Neural cell (in vitro differentiated cells): ENCODE results near the gene VPS26C. TPM values are rescaled to one million over a fixed set of nuclear protein-coding genes. Genes with fewer than 3 reads are reported as not detected.

Experiments
- H2AFZ ChIP-seq: fragments of 200-600, 300-800 bp; sonication (generic), shearing (Covaris generic); 2 replicates; pipeline ENCODE4 v1.6.0; 2014; ENCODE audit warnings: low read depth, mild to moderate bottlenecking, antibody characterized with exemption, low read length, moderate library complexity
- H3F3A ChIP-seq: fragments of 200-600 bp; shearing (Covaris generic); 2 replicates; pipeline ENCODE4 v1.6.1; 2016; ENCODE audit warnings: mild to moderate bottlenecking, moderate library complexity, mixed read lengths, antibody characterized with exemption, low read length; ENCODE audit not compliant: insufficient read depth, poor library complexity, severe bottlenecking
- H3K27ac ChIP-seq: fragments of 200-600, 300-800 bp; sonication (generic), shearing (Covaris generic); 2 replicates; pipeline ENCODE4 v1.5.1; 2014; ENCODE audit warnings: mild to moderate bottlenecking, low read length, moderate library complexity
- H3K27me3 ChIP-seq: fragments of 300-800, 200-600 bp; sonication (generic), shearing (Covaris generic); 2 replicates; pipeline ENCODE4 v1.6.0; 2014; ENCODE audit warnings: mild to moderate bottlenecking, low read depth, low read length, moderate library complexity; ENCODE audit not compliant: insufficient read depth
- H3K36me3 ChIP-seq: fragments of 300-800, 200-600 bp; sonication (generic), shearing (Covaris generic); 2 replicates; pipeline ENCODE4 v1.5.1; 2014; ENCODE audit warnings: mild to moderate bottlenecking, antibody characterized with exemption, low read length, moderate library complexity; ENCODE audit not compliant: insufficient read depth
- H3K4me2 ChIP-seq: fragments of 300-800, 200-600 bp; sonication (generic), shearing (Covaris generic); 2 replicates; pipeline ENCODE4 v1.6.0; 2014; ENCODE audit warnings: mild to moderate bottlenecking, low read length
- H3K4me3 ChIP-seq: fragments of 300-800, 200-600 bp; sonication (generic), shearing (Covaris generic); 2 replicates; pipeline ENCODE4 v1.5.1; 2014; ENCODE audit warnings: mild to moderate bottlenecking, low read length, moderate library complexity
- H3K79me2 ChIP-seq: fragments of 200-600 bp; shearing (Covaris generic); replicated peaks from 2 replicates; pipeline ENCODE4 v1.6.0; 2014; ENCODE audit warnings: mild to moderate bottlenecking, low read length, moderate library complexity; ENCODE audit not compliant: insufficient read depth
- H3K9ac ChIP-seq: fragments of 300-800, 200-600 bp; sonication (generic), shearing (Covaris generic); 2 replicates; pipeline ENCODE4 v1.6.1; 2016; ENCODE audit warnings: mild to moderate bottlenecking, low read length, mixed read lengths
- H3K9me2 ChIP-seq: fragments of 200-600 bp; shearing (Covaris generic); 2 replicates; pipeline ENCODE4 v1.6.1; 2016; ENCODE audit warnings: mild to moderate bottlenecking, low read length, mixed read lengths; ENCODE audit not compliant: insufficient read depth
- H3K9me3 ChIP-seq: fragments of 200-600, 300-800 bp; sonication (generic), shearing (Covaris generic); 2 replicates; pipeline ENCODE4 v1.6.1; 2016; ENCODE audit warnings: mild to moderate bottlenecking, mixed run types, low read length, moderate library complexity, mixed read lengths
- H4K20me1 ChIP-seq: fragments of 200-600 bp; shearing (Covaris generic); 2 replicates; pipeline ENCODE4 v1.6.1; 2016; ENCODE audit warnings: mild to moderate bottlenecking, mixed run types; ENCODE audit not compliant: insufficient read depth
- EZH2 ChIP-seq: fragments of 200-600, 300-800 bp; shearing (Covaris generic), sonication (generic); IDR thresholded peaks from 2 replicates; pipeline ENCODE4 v1.6.1; 2014; ENCODE audit warnings: antibody characterized with exemption, low read length, borderline replicate concordance, mild to moderate bottlenecking; ENCODE audit not compliant: insufficient read depth, poor library complexity, severe bottlenecking
- MXI1 ChIP-seq: fragments of 450-650 bp; conservative IDR thresholded peaks from 2 replicates; pipeline ENCODE4 v1.6.1; 2014; ENCODE audit warnings: antibody characterized with exemption, mild to moderate bottlenecking; ENCODE audit not compliant: poor library complexity, severe bottlenecking
- SMC3 ChIP-seq: fragments of 450-650 bp; conservative IDR thresholded peaks from 2 replicates; pipeline ENCODE4 v1.6.1; 2014; ENCODE audit warnings: antibody characterized with exemption, mild to moderate bottlenecking, moderate library complexity; ENCODE audit not compliant: poor library complexity
- polyA plus RNA-seq: library from polyadenylated mRNA; depleted of rRNA; stranded (reverse); fragments of >200 nt; gene quantifications from 2 replicates; pipeline ENCODE4 v1.2.3, GENCODE V29; 2014
- TF ChIP-seq, protein P1 (sequence below): IDR thresholded peaks from 2 replicates; pipeline ENCODE4 v1.6.1; 2012; ENCODE audit warnings: borderline replicate concordance
- TF ChIP-seq, protein P2 (sequence below): fragments of 450-650 bp; IDR thresholded peaks from 2 replicates; pipeline ENCODE4 v1.5.1; 2014; ENCODE audit warnings: antibody characterized with exemption, mild to moderate bottlenecking, moderate library complexity; ENCODE audit not compliant: poor library complexity, severe bottlenecking

Gene VPS26C
- polyA plus RNA-seq, 1 donor from 2014 or later = 55.5 TPM

DNA sequence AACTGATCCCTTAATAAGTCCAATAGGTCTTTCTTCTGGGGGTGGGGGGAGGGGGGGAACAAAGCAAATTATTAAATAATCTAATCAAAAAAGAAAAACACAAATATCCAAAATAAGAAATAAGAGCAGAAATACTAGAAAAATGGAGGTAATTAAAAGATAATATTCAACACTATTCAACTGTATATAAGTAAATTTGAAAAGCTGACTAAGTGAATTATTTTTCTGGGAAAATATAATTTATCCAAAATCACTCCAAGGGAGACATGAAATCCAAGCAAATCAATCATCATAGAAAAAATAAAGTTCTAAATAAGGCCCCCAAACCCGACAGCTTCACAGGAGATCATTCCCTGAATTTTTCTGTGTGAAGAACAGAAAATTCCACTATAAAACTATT lies 18.8 kb downstream of the VPS26C start:
- TF ChIP-seq, protein P1, sequence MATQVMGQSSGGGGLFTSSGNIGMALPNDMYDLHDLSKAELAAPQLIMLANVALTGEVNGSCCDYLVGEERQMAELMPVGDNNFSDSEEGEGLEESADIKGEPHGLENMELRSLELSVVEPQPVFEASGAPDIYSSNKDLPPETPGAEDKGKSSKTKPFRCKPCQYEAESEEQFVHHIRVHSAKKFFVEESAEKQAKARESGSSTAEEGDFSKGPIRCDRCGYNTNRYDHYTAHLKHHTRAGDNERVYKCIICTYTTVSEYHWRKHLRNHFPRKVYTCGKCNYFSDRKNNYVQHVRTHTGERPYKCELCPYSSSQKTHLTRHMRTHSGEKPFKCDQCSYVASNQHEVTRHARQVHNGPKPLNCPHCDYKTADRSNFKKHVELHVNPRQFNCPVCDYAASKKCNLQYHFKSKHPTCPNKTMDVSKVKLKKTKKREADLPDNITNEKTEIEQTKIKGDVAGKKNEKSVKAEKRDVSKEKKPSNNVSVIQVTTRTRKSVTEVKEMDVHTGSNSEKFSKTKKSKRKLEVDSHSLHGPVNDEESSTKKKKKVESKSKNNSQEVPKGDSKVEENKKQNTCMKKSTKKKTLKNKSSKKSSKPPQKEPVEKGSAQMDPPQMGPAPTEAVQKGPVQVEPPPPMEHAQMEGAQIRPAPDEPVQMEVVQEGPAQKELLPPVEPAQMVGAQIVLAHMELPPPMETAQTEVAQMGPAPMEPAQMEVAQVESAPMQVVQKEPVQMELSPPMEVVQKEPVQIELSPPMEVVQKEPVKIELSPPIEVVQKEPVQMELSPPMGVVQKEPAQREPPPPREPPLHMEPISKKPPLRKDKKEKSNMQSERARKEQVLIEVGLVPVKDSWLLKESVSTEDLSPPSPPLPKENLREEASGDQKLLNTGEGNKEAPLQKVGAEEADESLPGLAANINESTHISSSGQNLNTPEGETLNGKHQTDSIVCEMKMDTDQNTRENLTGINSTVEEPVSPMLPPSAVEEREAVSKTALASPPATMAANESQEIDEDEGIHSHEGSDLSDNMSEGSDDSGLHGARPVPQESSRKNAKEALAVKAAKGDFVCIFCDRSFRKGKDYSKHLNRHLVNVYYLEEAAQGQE = no peak
- TF ChIP-seq EZH2 (no peak), SMC3 (no peak), MXI1 (no peak)
- TF ChIP-seq, protein P2, sequence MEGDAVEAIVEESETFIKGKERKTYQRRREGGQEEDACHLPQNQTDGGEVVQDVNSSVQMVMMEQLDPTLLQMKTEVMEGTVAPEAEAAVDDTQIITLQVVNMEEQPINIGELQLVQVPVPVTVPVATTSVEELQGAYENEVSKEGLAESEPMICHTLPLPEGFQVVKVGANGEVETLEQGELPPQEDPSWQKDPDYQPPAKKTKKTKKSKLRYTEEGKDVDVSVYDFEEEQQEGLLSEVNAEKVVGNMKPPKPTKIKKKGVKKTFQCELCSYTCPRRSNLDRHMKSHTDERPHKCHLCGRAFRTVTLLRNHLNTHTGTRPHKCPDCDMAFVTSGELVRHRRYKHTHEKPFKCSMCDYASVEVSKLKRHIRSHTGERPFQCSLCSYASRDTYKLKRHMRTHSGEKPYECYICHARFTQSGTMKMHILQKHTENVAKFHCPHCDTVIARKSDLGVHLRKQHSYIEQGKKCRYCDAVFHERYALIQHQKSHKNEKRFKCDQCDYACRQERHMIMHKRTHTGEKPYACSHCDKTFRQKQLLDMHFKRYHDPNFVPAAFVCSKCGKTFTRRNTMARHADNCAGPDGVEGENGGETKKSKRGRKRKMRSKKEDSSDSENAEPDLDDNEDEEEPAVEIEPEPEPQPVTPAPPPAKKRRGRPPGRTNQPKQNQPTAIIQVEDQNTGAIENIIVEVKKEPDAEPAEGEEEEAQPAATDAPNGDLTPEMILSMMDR = no peak
- H3K4me3 ChIP-seq = no peak overlapping the region
- peaks cover 50% of the 10 kb centered on the region for H3K79me2 ChIP-seq
- H3K9ac ChIP-seq = no peak overlapping the region
- no peaks in the 10 kb centered on the region for H3K36me3 ChIP-seq
- H3K27ac ChIP-seq = no peak overlapping the region
- H3K9me2 ChIP-seq = no peaks in the 10 kb centered on the region
- no peak overlapping the region for H2AFZ ChIP-seq
- H3K9me3 ChIP-seq = no peaks in the 10 kb centered on the region
- no peaks in the 10 kb centered on the region for H3F3A ChIP-seq
- H3K27me3 ChIP-seq = no peaks in the 10 kb centered on the region
- H4K20me1 ChIP-seq = no peaks in the 10 kb centered on the region
- no peak overlapping the region for H3K4me2 ChIP-seq

DNA sequence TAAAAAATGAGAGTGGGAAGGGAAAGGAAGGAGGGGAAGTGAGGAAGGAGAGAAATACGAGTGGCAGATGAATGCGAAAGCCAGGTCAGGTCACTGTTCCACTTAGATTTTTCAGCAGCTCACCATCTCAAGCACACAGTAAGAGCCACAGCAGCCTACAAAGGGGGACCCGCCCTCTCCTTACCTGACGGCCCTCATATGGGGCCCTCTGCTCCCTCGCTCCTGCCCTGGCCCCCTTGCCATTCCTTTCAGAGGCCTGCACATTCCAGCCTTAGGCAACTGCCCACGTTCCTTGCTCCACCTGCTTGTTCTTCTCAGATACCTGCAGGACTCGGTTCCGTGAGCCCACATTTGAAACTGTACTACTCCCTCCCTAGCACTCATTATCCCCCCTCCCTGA lies 22.0 kb downstream of the VPS26C start:
- no peak overlapping the region for H2AFZ ChIP-seq
- peaks cover 32% of the 10 kb centered on the region for H3K79me2 ChIP-seq
- H3K27ac ChIP-seq = no peak overlapping the region
- no peak overlapping the region for H3K4me2 ChIP-seq
- H3F3A ChIP-seq = no peaks in the 10 kb centered on the region
- peaks cover 4% of the 10 kb centered on the region for H3K36me3 ChIP-seq
- H4K20me1 ChIP-seq = no peaks in the 10 kb centered on the region
- TF ChIP-seq, protein P2 = no peak
- TF ChIP-seq EZH2 = no peak
- TF ChIP-seq, protein P1 = no peak
- no peak overlapping the region for H3K9ac ChIP-seq
- H3K27me3 ChIP-seq = no peaks in the 10 kb centered on the region
- H3K9me3 ChIP-seq = no peaks in the 10 kb centered on the region
- H3K9me2 ChIP-seq = no peaks in the 10 kb centered on the region
- no peak overlapping the region for H3K4me3 ChIP-seq
